ENCODE data around the gene NR2F6. TPM values are rescaled to one million over a fixed set of nuclear protein-coding genes. Genes with fewer than 3 reads are reported as not detected.
A peak's percentile ranks its signal among the peaks of the same experiment; 100 is the strongest.
"Not testable (repeated sequence)": the region's sequence is repeated elsewhere in the genome, so short reads cannot be mapped to it uniquely, and the experiment has no call there.

The NR2F6 gene
- total RNA-seq, 2 experiments from 2014 or later, result 4.1 to 4.3 TPM

- peaks cover 26% of the 10 kb centered on the region for H3K36me3 Mint-ChIP-seq (ENCODE audit: low read depth)
- peak; percentile 50 for ATAC-seq
Measured at GRCh38 chr19:17281391-17282304, 35.9 kb upstream of the NR2F6 start, which contains the start of gene ANKLE1. ANKLE1 (plus strand) TSS chr19:17281901; CDS start chr19:17281921, 20 bp downstream.

GRCh38 chr19:17279436-17279835 is 33.7 kb upstream of the NR2F6 start:
- Mint-ChIP-seq H3K4me3 (no peak overlapping the region), H3K9me3 (ENCODE audit: insufficient read depth) (no peaks in the 10 kb centered on the region), H3K27me3 (ENCODE audit: low read depth) (no peaks in the 10 kb centered on the region), H3K27ac (no peak overlapping the region), H3K4me1 (ENCODE audit: low read depth) (peaks cover 20% of the 10 kb centered on the region), H3K36me3 (ENCODE audit: low read depth) (peaks cover 31% of the 10 kb centered on the region)
- ATAC-seq, result no peak
- ChIA-PET CTCF (interaction anchor here (0.7 to 5.8 kb wide), 3 partner anchors 13 to 26 kb away, joined by 3 to 109 read pairs (median 33); partner anchors contain the start of genes BABAM1 and USHBP1), POLR2A (interaction anchor here (1.1 kb wide), 1 partner anchor 64 kb away, joined by 3 read pairs; no protein-coding TSS in a partner anchor)
- no peak for DNase-seq

More at GRCh38 chr19:17281391-17282304, 35.9 kb upstream of the NR2F6 start, which contains the start of gene ANKLE1:
- peak; percentile 60 for DNase-seq
- Mint-ChIP-seq H3K27ac (peak within 1 kb of the TSS; percentile 79), H3K27me3 (ENCODE audit: low read depth) (no peaks in the 10 kb centered on the region), H3K9me3 (ENCODE audit: insufficient read depth) (no peaks in the 10 kb centered on the region), H3K4me1 (ENCODE audit: low read depth) (peaks cover 20% of the 10 kb centered on the region), H3K4me3 (peak within 1 kb of the TSS; percentile 88)
- ChIA-PET CTCF (interaction anchor here (0.6 to 5.8 kb wide), 19 partner anchors 11 to 567 kb away, joined by 3 to 109 read pairs (median 3); partner anchors contain the start of genes BABAM1, DDA1, MRPL34 and OCEL1), POLR2A (interaction anchor here (0.6 to 2.5 kb wide), 8 partner anchors 14 to 121 kb away, joined by 3 to 15 read pairs (median 4); partner anchors contain the start of genes BABAM1, OCEL1 and USE1)

- ChIA-PET CTCF (no interaction called here), POLR2A (interaction anchor here (1.5 kb wide), 1 partner anchor 9 kb away, joined by 5 read pairs; the partner anchor contains the start of gene BABAM1)
- no peak for DNase-seq
- Mint-ChIP-seq H3K9me3 (ENCODE audit: insufficient read depth) (no peaks in the 10 kb centered on the region), H3K27me3 (ENCODE audit: low read depth) (no peaks in the 10 kb centered on the region), H3K36me3 (ENCODE audit: low read depth) (peaks cover 36% of the 10 kb centered on the region), H3K4me1 (ENCODE audit: low read depth) (peaks cover 10% of the 10 kb centered on the region), H3K27ac (no peak overlapping the region), H3K4me3 (no peak overlapping the region)
- no peak for ATAC-seq
Measured at GRCh38 chr19:17275441-17276175, 29.9 kb upstream of the NR2F6 start.

GRCh38 chr19:17274892-17275291 is 29.2 kb upstream of the NR2F6 start:
- H3K27ac Mint-ChIP-seq; ATAC-seq; DNase-seq; H3K9me3 Mint-ChIP-seq (ENCODE audit: insufficient read depth); H3K27me3 Mint-ChIP-seq (ENCODE audit: low read depth); CTCF ChIA-PET; H3K4me3 Mint-ChIP-seq; H3K4me1 Mint-ChIP-seq (ENCODE audit: low read depth); POLR2A ChIA-PET: not testable (repeated sequence)
- H3K36me3 Mint-ChIP-seq (ENCODE audit: low read depth), result peaks cover 41% of the 10 kb centered on the region

GRCh38 chr19:17268754-17269153 is 23.0 kb upstream of the NR2F6 start:
- POLR2A ChIA-PET, result interaction anchor here (2.9 kb wide), 1 partner anchor 12 kb away, joined by 15 read pairs; the partner anchor contains the start of gene ANKLE1
- H3K27me3 Mint-ChIP-seq (ENCODE audit: low read depth), result no peaks in the 10 kb centered on the region
- no peaks in the 10 kb centered on the region for H3K9me3 Mint-ChIP-seq (ENCODE audit: insufficient read depth)
- peaks cover 31% of the 10 kb centered on the region for H3K4me1 Mint-ChIP-seq (ENCODE audit: low read depth)
- no peak for DNase-seq
- peaks cover 17% of the 10 kb centered on the region for H3K36me3 Mint-ChIP-seq (ENCODE audit: low read depth)
- no peak overlapping the region for H3K27ac Mint-ChIP-seq
- CTCF ChIA-PET, result interaction anchor here (0.7 to 10.9 kb wide), 2 partner anchors 10 to 13 kb away, joined by 3 to 109 read pairs; partner anchors contain the start of gene ANKLE1
- ATAC-seq, result no peak
- peak overlapping the region; percentile 90 for H3K4me3 Mint-ChIP-seq

GRCh38 chr19:17266975-17267788 is 21.5 kb upstream of the NR2F6 start, which contains the start of gene BABAM1:
BABAM1 (plus strand) TSS chr19:17267443; CDS start chr19:17268807, 1,364 bp downstream.
- no peaks in the 10 kb centered on the region for H3K9me3 Mint-ChIP-seq (ENCODE audit: insufficient read depth)
- H3K36me3 Mint-ChIP-seq (ENCODE audit: low read depth), result peaks cover 13% of the 10 kb centered on the region
- CTCF ChIA-PET, result interaction anchor here (0.9 to 10.9 kb wide), 17 partner anchors 9 to 199 kb away, joined by 3 to 109 read pairs (median 4); partner anchors contain the start of genes ABHD8, ANKLE1, DDA1 and USE1
- DNase-seq (peak; percentile 99), ATAC-seq (peak; percentile 94)
- POLR2A ChIA-PET, result interaction anchor here (0.6 to 2.9 kb wide), 10 partner anchors 9 to 1126 kb away, joined by 3 to 15 read pairs (median 4); partner anchors contain the start of genes ANKLE1, OCEL1 and USE1
- no peaks in the 10 kb centered on the region for H3K27me3 Mint-ChIP-seq (ENCODE audit: low read depth)
- H3K27ac Mint-ChIP-seq, result peak within 1 kb of the TSS; percentile 88
- peaks cover 31% of the 10 kb centered on the region for H3K4me1 Mint-ChIP-seq (ENCODE audit: low read depth)
- H3K4me3 Mint-ChIP-seq, result peak within 1 kb of the TSS; percentile 90

GRCh38 chr19:17266589-17266974 is 20.9 kb upstream of the NR2F6 start:
- ChIA-PET CTCF (interaction anchor here (0.9 to 10.9 kb wide), 16 partner anchors 8 to 199 kb away, joined by 3 to 109 read pairs (median 4); partner anchors contain the start of genes ABHD8, ANKLE1, DDA1 and USE1), POLR2A (interaction anchor here (0.6 to 2.9 kb wide), 9 partner anchors 10 to 1125 kb away, joined by 3 to 15 read pairs (median 4); partner anchors contain the start of genes ANKLE1, OCEL1 and USE1)
- Mint-ChIP-seq H3K4me3 (peak overlapping the region; percentile 90), H3K9me3 (ENCODE audit: insufficient read depth) (no peaks in the 10 kb centered on the region), H3K36me3 (ENCODE audit: low read depth) (peaks cover 12% of the 10 kb centered on the region), H3K27ac (peak overlapping the region; percentile 88), H3K4me1 (ENCODE audit: low read depth) (peaks cover 31% of the 10 kb centered on the region), H3K27me3 (ENCODE audit: low read depth) (no peaks in the 10 kb centered on the region)
- DNase-seq (no peak), ATAC-seq (no peak)

- peaks cover 7% of the 10 kb centered on the region for H3K36me3 Mint-ChIP-seq (ENCODE audit: low read depth)
- DNase-seq (no peak), ATAC-seq (no peak)
- CTCF ChIA-PET, result interaction anchor here (1.0 to 10.9 kb wide), 8 partner anchors 11 to 120 kb away, joined by 3 to 109 read pairs (median 6); partner anchors contain the start of genes ANKLE1 and USE1
- peaks cover 28% of the 10 kb centered on the region for H3K4me1 Mint-ChIP-seq (ENCODE audit: low read depth)
- POLR2A ChIA-PET, result interaction anchor here (1.3 to 2.9 kb wide), 4 partner anchors 10 to 43 kb away, joined by 3 to 15 read pairs (median 7); partner anchors contain the start of genes ANKLE1 and OCEL1
- no peak overlapping the region for H3K27ac Mint-ChIP-seq
- no peaks in the 10 kb centered on the region for H3K9me3 Mint-ChIP-seq (ENCODE audit: insufficient read depth)
- H3K4me3 Mint-ChIP-seq, result no peak overlapping the region
- H3K27me3 Mint-ChIP-seq (ENCODE audit: low read depth), result no peaks in the 10 kb centered on the region
Measured at GRCh38 chr19:17266026-17266425, 20.3 kb upstream of the NR2F6 start.

- H3K27ac Mint-ChIP-seq, result no peak within 1 kb of the TSS
Measured at GRCh38 chr19:17264641-17264979, 18.9 kb upstream of the NR2F6 start, which contains the start of gene USHBP1. USHBP1 (minus strand) TSS chr19:17264745; CDS start chr19:17264299, 446 bp downstream.

More at GRCh38 chr19:17264641-17264979, 18.9 kb upstream of the NR2F6 start, which contains the start of gene USHBP1:
- Mint-ChIP-seq H3K27me3 (ENCODE audit: low read depth) (peaks cover 2% of the 10 kb centered on the region), H3K9me3 (ENCODE audit: insufficient read depth) (no peaks in the 10 kb centered on the region), H3K4me1 (ENCODE audit: low read depth) (peaks cover 33% of the 10 kb centered on the region), H3K4me3 (no peak within 1 kb of the TSS), H3K36me3 (ENCODE audit: low read depth) (peaks cover 2% of the 10 kb centered on the region)
- ATAC-seq (no peak), DNase-seq (no peak)
- POLR2A ChIA-PET, result interaction anchor here (0.6 to 0.7 kb wide), 2 partner anchors 9 to 15 kb away, joined by 3 to 4 read pairs; no protein-coding TSS in a partner anchor
- CTCF ChIA-PET, result interaction anchor here (0.6 to 10.9 kb wide), 7 partner anchors 17 to 558 kb away, joined by 3 to 109 read pairs (median 3); partner anchors contain the start of gene ANKLE1

All from activated CD8-positive, alpha-beta T cell treated with anti-CD3 and anti-CD28 coated beads, Interleukin-2, amount 10 ng/mL, durations not matched to agents 7 days and 5 days (primary cell).